Nephron (organoid): ENCODE measurements around the gene ALK.

Source experiments
- H3K27ac Mint-ChIP-seq, 3 experiments: 2 replicates each; pipeline ENCODE4 v1.8.0; 2020; ENCODE audit warnings: mixed read lengths in 3 of 3, mild to moderate bottlenecking in 2 of 3, moderate library complexity in 1 of 3
- H3K27me3 Mint-ChIP-seq: 2 replicates; pipeline ENCODE4 v1.8.0; 2021; ENCODE audit warnings: low read depth, mild to moderate bottlenecking, moderate library complexity, mixed read lengths
- H3K36me3 Mint-ChIP-seq: 2 replicates; pipeline ENCODE4 v1.8.0; 2020; ENCODE audit warnings: low read depth, mixed read lengths
- H3K4me1 Mint-ChIP-seq: 2 replicates; pipeline ENCODE4 v1.8.0; 2020; ENCODE audit warnings: mixed read lengths
- H3K4me3 Mint-ChIP-seq, 3 experiments: 2 replicates each; pipeline ENCODE4 v1.8.0; 2020; ENCODE audit warnings: mild to moderate bottlenecking in 3 of 3, mixed read lengths in 3 of 3, moderate library complexity in 2 of 3
- H3K9me3 Mint-ChIP-seq: 2 replicates; pipeline ENCODE4 v1.8.0; 2020; ENCODE audit warnings: mixed read lengths
- CTCF ChIP-seq, 3 experiments: fragments of 200-600 bp; sonication (generic); IDR thresholded peaks; one replicate each; pipeline ENCODE4 v1.5.0; 2021; ENCODE audit warnings: antibody characterized with exemption in 3 of 3; ENCODE audit not compliant: unreplicated experiment in 3 of 3

The ALK gene

GRCh38 chr2:29251406-29251805, 670.0 kb downstream of the ALK start:
- H3K27ac Mint-ChIP-seq = no peak overlapping the region
- H3K27me3 Mint-ChIP-seq = peaks cover 34% of the 10 kb centered on the region
- no peaks in the 10 kb centered on the region for H3K36me3 Mint-ChIP-seq
- no peaks in the 10 kb centered on the region for H3K9me3 Mint-ChIP-seq
- no peak for TF ChIP-seq CTCF (IDR thresholded peaks at IDR 0.05; ENCODE audit: unreplicated experiment in 3 of 3)
- no peak overlapping the region for H3K4me3 Mint-ChIP-seq
- H3K4me1 Mint-ChIP-seq = peaks cover 8% of the 10 kb centered on the region

- no peaks in the 10 kb centered on the region for H3K36me3 Mint-ChIP-seq
- no peak for TF ChIP-seq CTCF (IDR thresholded peaks at IDR 0.05; ENCODE audit: unreplicated experiment in 3 of 3)
- H3K4me3 Mint-ChIP-seq = no peak overlapping the region
- H3K27ac Mint-ChIP-seq = no peak overlapping the region
- H3K4me1 Mint-ChIP-seq = peaks cover 8% of the 10 kb centered on the region
- no peaks in the 10 kb centered on the region for H3K9me3 Mint-ChIP-seq
- H3K27me3 Mint-ChIP-seq = peaks cover 38% of the 10 kb centered on the region
These were observed 670.4 kb downstream of the ALK start for GRCh38 chr2:29250977-29251376.

GRCh38 chr2:29249666-29250253, 671.6 kb downstream of the ALK start:
- Mint-ChIP-seq H3K9me3 (no peaks in the 10 kb centered on the region), H3K27me3 (peaks cover 42% of the 10 kb centered on the region), H3K4me1 (peaks cover 2% of the 10 kb centered on the region), H3K36me3 (no peaks in the 10 kb centered on the region), H3K27ac (no peak overlapping the region), H3K4me3 (no peak overlapping the region)
- TF ChIP-seq CTCF (IDR thresholded peaks at IDR 0.05; ENCODE audit: unreplicated experiment in 3 of 3) = no peak

GRCh38 chr2:29247336-29247914, 674.0 kb downstream of the ALK start:
- Mint-ChIP-seq H3K9me3 (no peaks in the 10 kb centered on the region), H3K27ac (no peak overlapping the region), H3K36me3 (no peaks in the 10 kb centered on the region), H3K4me1 (no peaks in the 10 kb centered on the region), H3K27me3 (peaks cover 48% of the 10 kb centered on the region), H3K4me3 (no peak overlapping the region)
- no peak for TF ChIP-seq CTCF (IDR thresholded peaks at IDR 0.05; ENCODE audit: unreplicated experiment in 3 of 3)

- Mint-ChIP-seq H3K27me3 (peaks cover 50% of the 10 kb centered on the region), H3K9me3 (no peaks in the 10 kb centered on the region), H3K4me3 (no peak overlapping the region), H3K27ac (no peak overlapping the region), H3K4me1 (no peaks in the 10 kb centered on the region), H3K36me3 (no peaks in the 10 kb centered on the region)
- no peak for TF ChIP-seq CTCF (IDR thresholded peaks at IDR 0.05; ENCODE audit: unreplicated experiment in 3 of 3)
These were observed 674.7 kb downstream of the ALK start for GRCh38 chr2:29246383-29247300.
